HepG2 (cell line): Measurements from ENCODE around the gene NBL1. TPM values are rescaled to one million over a fixed set of nuclear protein-coding genes. Genes with fewer than 3 reads are reported as not detected.

Experiments
- BCL6 ChIP-seq: IDR thresholded peaks from 2 replicates; pipeline ENCODE4 v1.6.1; 2016; ENCODE audit warnings: missing genetic modification reagents, missing compliant biosample characterization
- ELK4 ChIP-seq: sonication (generic); formaldehyde crosslinking; IDR thresholded peaks from 2 replicates; pipeline ENCODE4 v1.9.0; 2021; ENCODE audit warnings: missing genetic modification reagents, borderline replicate concordance
- FLYWCH1 ChIP-seq: sonication (generic); formaldehyde crosslinking; IDR thresholded peaks from 2 replicates; pipeline ENCODE4 v1.8.1; 2023; ENCODE audit warnings: mild to moderate bottlenecking, missing genetic modification reagents
- MAFG ChIP-seq: sonication (generic); formaldehyde crosslinking; IDR thresholded peaks from 2 replicates; pipeline ENCODE4 v1.5.1; 2020; ENCODE audit warnings: mild to moderate bottlenecking, missing genetic modification reagents
- MEIS2 ChIP-seq: sonication (generic); formaldehyde crosslinking; IDR thresholded peaks from 2 replicates; pipeline ENCODE4 v1.9.0; 2021; ENCODE audit warnings: mild to moderate bottlenecking, missing genetic modification reagents
- PCBP2 ChIP-seq: fragments of 200-400 bp; formaldehyde crosslinking; optimal IDR thresholded peaks from 2 replicates; pipeline ENCODE3; 2018; ENCODE audit warnings: low read length, low read depth; ENCODE audit not compliant: poor library complexity, severe bottlenecking
- RAD51 ChIP-seq: fragments of 450-650 bp; IDR thresholded peaks from 2 replicates; pipeline ENCODE4 v1.6.1; 2016; ENCODE audit warnings: borderline replicate concordance
- RXRB ChIP-seq: IDR thresholded peaks from 2 replicates; pipeline ENCODE4 v1.6.1; 2016; ENCODE audit warnings: borderline replicate concordance, missing genetic modification reagents, missing compliant biosample characterization
- SKI ChIP-seq: fragments of 450-650 bp; IDR thresholded peaks from one replicate; pipeline ENCODE4 v1.6.1; 2018; ENCODE audit warnings: mild to moderate bottlenecking; ENCODE audit not compliant: partially characterized antibody
- SRF ChIP-seq: IDR thresholded peaks from 2 replicates; pipeline ENCODE4 v1.6.1; 2011; ENCODE audit warnings: mild to moderate bottlenecking, low read depth, low read length, moderate library complexity
- STAT6 ChIP-seq: sonication (generic); formaldehyde crosslinking; IDR thresholded peaks from 2 replicates; pipeline ENCODE4 v1.4.0; 2020; ENCODE audit warnings: missing genetic modification reagents, mild to moderate bottlenecking, borderline replicate concordance
- UBTF ChIP-seq: sonication (generic); formaldehyde crosslinking; IDR thresholded peaks from 2 replicates; pipeline ENCODE4 v1.4.0; 2020; ENCODE audit warnings: mild to moderate bottlenecking, missing genetic modification reagents
- ZNF414 ChIP-seq: sonication (generic); formaldehyde crosslinking; IDR thresholded peaks from 2 replicates; pipeline ENCODE4 v1.5.0; 2020; ENCODE audit warnings: missing genetic modification reagents
- ZNF557 ChIP-seq: sonication (generic); formaldehyde crosslinking; IDR thresholded peaks from 2 replicates; pipeline ENCODE4 v1.4.0; 2020; ENCODE audit warnings: missing genetic modification reagents
- ZNF704 ChIP-seq: sonication (generic); formaldehyde crosslinking; IDR thresholded peaks from 2 replicates; pipeline ENCODE4 v1.8.1; 2023; ENCODE audit warnings: mild to moderate bottlenecking, inconsistent platforms, moderate library complexity, missing genetic modification reagents, borderline replicate concordance
- polyA plus RNA-seq, 8 experiments: library from polyadenylated mRNA; depleted of rRNA in 3 of 8; stranded (reverse) in 7 of 8; unstranded in 1 of 8; fragments of >200 nt; fragmentation: Illumina TruSeq in 4 of 8; extraction: Trizol in 4 of 8; gene quantifications; 2 replicates each; pipeline versions ENCODE4 v1.2.1 to v1.2.3, GENCODE V29; 2011 to 2016; ENCODE audit warnings: low read depth in 4 of 8, missing spikeins in 1 of 8, mixed read lengths in 1 of 8; ENCODE audit not compliant: insufficient read depth in 1 of 8
- total RNA-seq, 5 experiments: library from RNA; depleted of rRNA; stranded (reverse); fragments of >200 nt; fragmentation: Illumina TruSeq; extraction: Trizol; gene quantifications; 2 replicates each; pipeline ENCODE4 v1.2.3, GENCODE V29; 2016; ENCODE audit warnings: low read depth in 1 of 5
- TF ChIP-seq, protein P1 (sequence below): sonication (generic); formaldehyde crosslinking; IDR thresholded peaks from 2 replicates; pipeline ENCODE4 v1.9.0; 2022; ENCODE audit warnings: low read depth, missing genetic modification reagents
- TF ChIP-seq, protein P2 (sequence below): sonication (generic); formaldehyde crosslinking; IDR thresholded peaks from 2 replicates; pipeline ENCODE4 v1.8.0; 2022; ENCODE audit warnings: missing genetic modification reagents, mild to moderate bottlenecking, moderate library complexity, borderline replicate concordance

The NBL1 gene
- total and polyA plus RNA-seq, 2 of the 13 experiments (the other 11 are each of a cell fraction or from before 2014, with no cell fraction given) = 2.7 to 13.8 TPM

DNA sequence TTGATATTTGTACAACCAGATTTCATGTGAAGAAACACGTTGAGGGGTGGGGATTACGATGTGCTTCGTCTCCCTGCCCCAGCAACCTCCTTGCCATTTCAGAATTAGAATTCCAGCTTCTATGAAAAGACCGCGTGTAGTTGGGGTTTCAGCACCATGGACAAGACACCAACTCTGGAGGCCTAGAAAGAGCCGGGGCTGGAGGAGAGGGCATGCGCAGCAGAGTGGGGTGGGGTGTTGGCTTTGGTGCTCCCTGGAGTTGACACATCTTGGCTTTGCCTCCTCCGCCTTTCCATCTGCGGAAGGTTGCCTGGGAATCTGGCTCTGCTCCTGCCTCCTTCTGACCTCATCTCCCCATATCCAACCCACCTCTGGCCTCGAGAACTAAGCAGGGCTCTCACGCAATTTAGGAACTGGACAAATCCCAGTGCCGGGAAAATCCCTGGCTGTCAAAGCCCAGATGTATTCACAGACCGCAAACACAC is 32.4 kb downstream of the NBL1 start (continued):
- TF ChIP-seq MEIS2 (CRISPR knock-in tag) (0 out of 2 replicates have a peak, but pooled peaks have one; percentile 54), SRF (no peak), PCBP2 (no peak), FLYWCH1 (no peak), ZNF414 (CRISPR knock-in tag) (no peak), ZNF557 (CRISPR knock-in tag) (0 out of 2 replicates have a peak, but pooled peaks have one; percentile 69), RXRB (peak; percentile 25; the same call in 1 of the 2 replicates), ZNF704 (CRISPR knock-in tag) (no peak), UBTF (CRISPR knock-in tag) (no peak), MAFG (CRISPR knock-in tag) (no peak), ELK4 (CRISPR knock-in tag) (no peak), STAT6 (CRISPR knock-in tag) (no peak), SKI (no peak), BCL6 (CRISPR knock-in tag) (no peak), RAD51 (no peak)
- TF ChIP-seq, protein P1, sequence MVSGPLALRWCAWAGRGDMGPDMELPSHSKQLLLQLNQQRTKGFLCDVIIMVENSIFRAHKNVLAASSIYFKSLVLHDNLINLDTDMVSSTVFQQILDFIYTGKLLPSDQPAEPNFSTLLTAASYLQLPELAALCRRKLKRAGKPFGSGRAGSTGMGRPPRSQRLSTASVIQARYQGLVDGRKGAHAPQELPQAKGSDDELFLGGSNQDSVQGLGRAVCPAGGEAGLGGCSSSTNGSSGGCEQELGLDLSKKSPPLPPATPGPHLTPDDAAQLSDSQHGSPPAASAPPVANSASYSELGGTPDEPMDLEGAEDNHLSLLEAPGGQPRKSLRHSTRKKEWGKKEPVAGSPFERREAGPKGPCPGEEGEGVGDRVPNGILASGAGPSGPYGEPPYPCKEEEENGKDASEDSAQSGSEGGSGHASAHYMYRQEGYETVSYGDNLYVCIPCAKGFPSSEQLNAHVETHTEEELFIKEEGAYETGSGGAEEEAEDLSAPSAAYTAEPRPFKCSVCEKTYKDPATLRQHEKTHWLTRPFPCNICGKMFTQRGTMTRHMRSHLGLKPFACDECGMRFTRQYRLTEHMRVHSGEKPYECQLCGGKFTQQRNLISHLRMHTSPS (CRISPR knock-in tag) = no peak
- TF ChIP-seq, protein P2, sequence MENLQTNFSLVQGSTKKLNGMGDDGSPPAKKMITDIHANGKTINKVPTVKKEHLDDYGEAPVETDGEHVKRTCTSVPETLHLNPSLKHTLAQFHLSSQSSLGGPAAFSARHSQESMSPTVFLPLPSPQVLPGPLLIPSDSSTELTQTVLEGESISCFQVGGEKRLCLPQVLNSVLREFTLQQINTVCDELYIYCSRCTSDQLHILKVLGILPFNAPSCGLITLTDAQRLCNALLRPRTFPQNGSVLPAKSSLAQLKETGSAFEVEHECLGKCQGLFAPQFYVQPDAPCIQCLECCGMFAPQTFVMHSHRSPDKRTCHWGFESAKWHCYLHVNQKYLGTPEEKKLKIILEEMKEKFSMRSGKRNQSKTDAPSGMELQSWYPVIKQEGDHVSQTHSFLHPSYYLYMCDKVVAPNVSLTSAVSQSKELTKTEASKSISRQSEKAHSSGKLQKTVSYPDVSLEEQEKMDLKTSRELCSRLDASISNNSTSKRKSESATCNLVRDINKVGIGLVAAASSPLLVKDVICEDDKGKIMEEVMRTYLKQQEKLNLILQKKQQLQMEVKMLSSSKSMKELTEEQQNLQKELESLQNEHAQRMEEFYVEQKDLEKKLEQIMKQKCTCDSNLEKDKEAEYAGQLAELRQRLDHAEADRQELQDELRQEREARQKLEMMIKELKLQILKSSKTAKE = no peak
